HG03039 (cell line): ENCODE results near the gene FBXO10.
"Not testable (repeated sequence)": the region's sequence is repeated elsewhere in the genome, so short reads cannot be mapped to it uniquely, and the experiment has no call there.

Experiments
- ATAC-seq: cut with Tn5 transposase; IDR thresholded peaks from one replicate; pipeline ENCODE4 v1.9.1; 2021; ENCODE audit warnings: mild to moderate bottlenecking, moderate library complexity; ENCODE audit not compliant: unreplicated experiment

Gene FBXO10

DNA sequence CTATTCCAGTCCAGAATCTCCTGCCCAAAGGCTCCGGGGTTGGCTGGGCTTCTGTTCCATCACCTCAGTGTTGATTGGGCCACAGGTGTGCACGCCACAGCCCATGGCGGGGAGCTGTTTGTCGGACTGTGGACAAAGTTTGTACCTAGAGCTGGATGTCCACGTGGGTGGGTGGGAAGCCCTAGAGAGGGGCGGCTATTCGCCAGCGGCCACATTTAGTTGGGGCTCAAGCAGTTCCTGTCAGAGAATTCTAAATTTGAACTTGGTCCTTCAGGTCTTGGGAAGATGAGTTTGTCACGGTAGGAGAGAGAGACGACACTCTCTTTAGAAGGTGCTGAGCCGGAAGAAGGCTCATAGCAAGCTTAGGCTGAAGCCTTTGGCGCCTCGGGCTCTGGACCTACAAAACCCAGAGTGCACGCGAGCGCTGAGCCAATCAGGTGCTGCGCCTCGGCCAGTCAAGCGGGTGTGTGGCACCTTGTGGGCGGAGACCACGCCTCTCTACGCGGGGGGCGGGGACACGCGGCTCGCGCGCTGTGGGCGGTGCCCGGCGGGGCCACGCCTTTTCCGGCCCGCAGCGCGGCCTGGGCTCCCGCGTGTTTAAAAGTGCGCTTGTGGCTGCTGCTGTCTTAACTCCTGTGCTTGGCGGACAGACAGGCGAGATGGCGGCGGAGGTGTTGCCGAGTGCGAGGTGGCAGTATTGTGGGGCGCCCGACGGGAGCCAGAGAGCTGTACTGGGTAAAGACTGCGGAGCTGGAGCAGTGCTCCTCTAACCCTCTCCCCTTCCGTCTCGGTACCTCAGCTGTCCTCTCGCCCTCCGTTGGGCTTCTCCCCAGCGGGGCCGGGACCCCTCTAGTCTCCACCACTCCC lies 90.6 kb downstream of the FBXO10 start, which contains the start of gene POLR1E:
POLR1E (plus strand) TSS at position 560 of the 867 bp plus-strand sequence; CDS start at position 660, 100 bp downstream.
- peak; percentile 92 for ATAC-seq

- ATAC-seq = no peak
These were observed 95.4 kb downstream of the FBXO10 start for GRCh38 chr9:37480759-37481158.

- ATAC-seq = not testable (repeated sequence)
These were observed 98.1 kb downstream of the FBXO10 start for GRCh38 chr9:37477987-37478619.

GRCh38 chr9:37477443-37477842 lies 98.7 kb downstream of the FBXO10 start:
- ATAC-seq = not testable (repeated sequence)

DNA sequence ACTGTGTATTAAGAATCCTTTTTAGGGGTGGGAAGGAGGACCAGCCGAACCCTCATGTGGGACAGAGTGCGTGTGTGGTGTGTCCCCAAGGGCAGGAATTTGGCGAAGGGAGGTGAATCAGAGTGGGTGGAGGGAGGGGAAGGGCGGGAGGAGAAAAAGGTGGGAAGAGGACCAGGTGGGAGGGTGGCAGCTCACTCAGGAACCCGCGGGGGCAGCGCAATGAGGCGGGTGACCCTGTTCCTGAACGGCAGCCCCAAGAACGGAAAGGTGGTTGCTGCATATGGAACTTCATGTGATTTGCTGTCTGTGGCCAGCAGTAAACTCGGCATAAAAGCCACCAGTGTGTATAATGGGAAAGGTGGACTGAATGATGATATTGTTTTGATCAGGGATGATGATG lies 99.2 kb downstream of the FBXO10 start:
- ATAC-seq = no peak

- ATAC-seq = no peak
These were observed 101.7 kb downstream of the FBXO10 start for GRCh38 chr9:37474438-37474837.

- ATAC-seq = not testable (repeated sequence)
These were observed 102.2 kb downstream of the FBXO10 start for GRCh38 chr9:37473982-37474381.

DNA sequence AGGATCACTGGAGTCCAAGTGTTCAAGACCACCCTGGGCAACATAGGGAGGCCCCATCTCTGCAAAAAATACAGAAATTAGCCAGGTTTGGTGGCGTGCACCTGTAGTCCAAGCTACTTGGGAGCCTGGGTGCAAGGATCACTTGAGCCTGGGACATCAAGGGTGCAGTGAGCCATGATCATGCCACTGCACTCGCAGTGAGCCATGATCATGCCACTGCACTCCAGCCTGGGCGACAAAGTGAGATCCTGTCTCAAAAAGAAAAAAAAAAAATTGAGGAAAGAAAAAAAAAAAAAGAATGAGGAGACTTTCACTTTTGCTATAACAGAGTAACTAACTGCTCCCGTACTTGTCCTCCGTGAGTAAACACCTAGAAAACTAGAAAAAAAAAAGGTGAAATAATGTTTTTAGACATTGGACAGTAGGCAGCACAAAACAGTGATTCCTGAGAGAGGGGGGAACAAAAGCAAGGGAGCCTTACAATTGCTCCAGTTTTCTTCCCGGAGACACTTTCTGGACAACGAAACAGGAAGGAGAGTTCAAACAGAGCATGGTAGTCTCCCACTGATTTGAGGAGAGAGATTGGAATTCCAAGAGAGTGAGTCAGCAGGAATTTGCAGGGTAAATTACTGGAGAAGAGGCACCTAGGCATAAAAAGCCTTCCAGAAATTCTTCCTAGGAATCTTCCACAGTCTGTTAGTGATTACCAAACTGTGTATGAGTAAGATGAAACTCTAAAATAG lies 104.1 kb downstream of the FBXO10 start:
- no peak for ATAC-seq

DNA sequence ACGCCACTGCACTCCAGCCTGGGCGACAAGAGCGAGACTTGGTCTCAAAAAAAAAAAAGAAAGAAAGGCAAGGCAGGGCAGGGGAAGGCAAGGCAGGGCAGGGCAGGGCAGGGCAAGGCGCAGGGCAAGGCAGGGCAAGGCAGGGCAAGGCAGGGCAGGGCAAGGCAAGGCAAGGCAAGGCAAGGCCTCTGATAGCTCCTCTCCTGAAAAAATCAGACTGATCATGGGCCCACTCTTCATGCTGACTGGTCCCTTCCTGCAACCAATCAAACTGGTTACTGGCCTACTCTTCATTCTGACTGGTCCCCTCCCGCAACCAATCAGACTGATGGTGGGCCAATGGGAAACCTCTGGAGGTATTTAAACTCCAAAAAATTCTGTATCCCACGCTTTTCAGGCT lies 107.6 kb downstream of the FBXO10 start:
- no peak for ATAC-seq

GRCh38 chr9:37467530-37467929 lies 108.7 kb downstream of the FBXO10 start:
- not testable (repeated sequence) for ATAC-seq

DNA sequence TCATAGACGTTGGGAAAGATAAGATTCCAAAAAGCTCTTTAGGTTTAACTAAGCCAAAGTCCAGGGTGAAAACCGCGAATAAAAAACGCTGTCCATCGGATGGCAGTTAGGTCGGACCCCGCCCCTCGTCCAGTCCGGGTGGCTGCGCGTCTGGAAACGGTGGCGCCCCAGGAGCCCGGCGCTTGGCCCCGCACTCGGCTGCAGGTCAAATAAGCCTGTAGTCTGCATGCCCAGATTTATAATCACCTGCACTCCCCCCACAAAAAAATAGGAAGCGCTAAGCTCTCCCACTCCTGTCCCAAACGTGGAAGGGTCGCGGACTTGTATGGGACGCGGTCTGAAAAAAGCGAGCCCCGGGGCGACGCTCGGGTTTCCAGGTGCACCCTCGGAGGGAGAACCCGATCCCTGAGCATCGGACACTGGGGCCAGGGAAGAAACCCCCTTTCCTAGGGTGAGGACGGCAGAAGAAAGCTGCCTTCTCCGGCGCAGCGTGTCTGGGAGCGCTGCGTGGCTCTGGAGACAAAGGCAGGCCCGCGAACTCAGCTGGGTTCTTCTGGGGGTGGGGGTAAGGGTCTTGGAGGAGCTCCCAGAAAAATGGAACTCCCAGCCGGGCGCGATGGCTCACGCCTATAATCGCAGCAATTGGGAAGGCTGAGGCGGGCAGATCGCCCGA lies 110.0 kb downstream of the FBXO10 start:
- ATAC-seq = no peak

GRCh38 chr9:37465249-37466036 lies 110.7 kb downstream of the FBXO10 start, which contains the start of gene ZBTB5:
Gene ZBTB5, minus strand, starts transcription at chr9:37465450. Its CDS starts 22,899 bp downstream, at chr9:37442551.
- peak; percentile 75 for ATAC-seq

DNA sequence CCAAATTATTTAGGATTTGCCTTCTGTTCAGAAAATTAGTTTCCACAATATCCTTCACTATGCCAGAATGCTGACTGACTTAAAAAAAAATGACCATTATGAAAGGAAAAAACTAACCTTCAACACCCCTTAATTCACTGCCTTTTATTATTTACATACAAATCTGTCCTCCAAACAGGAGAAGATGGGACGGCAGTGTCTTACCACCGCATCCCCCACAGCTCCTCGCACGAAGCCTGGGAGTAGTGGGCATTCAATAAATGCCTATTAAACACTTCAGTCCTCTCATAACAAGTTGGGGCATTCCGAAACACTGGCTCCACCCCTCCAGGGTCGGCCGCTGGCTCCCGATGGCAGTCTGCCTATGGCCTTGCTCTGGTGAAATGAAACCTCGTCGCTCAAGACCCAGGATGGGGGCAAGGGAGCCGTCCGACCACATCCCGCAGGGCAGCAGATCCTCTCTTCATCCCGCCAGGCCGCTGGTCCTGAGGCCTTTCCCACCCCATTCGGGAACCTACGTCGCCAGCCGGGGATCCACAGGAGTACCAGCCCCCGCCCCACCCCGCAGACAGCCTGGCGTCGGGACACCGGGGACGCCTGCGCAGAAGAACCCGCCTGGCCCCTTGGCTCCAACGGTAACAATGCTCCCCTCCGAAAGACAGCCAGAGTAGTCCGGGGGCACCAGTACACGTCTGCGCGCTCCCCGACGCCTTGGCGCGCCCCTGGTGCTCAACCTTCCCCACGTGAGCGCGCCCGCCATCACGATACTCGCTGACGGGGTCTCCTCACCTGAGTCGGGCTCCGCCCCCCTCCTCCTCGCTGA lies 111.5 kb downstream of the FBXO10 start:
- peak; percentile 17 for ATAC-seq

- ATAC-seq = no peak
These were observed 112.2 kb downstream of the FBXO10 start for GRCh38 chr9:37464006-37464405.
